GF-D8 (cell line): Measurements from ENCODE around the gene METAP1D.
"Not testable (repeated sequence)": the region's sequence is repeated elsewhere in the genome, so short reads cannot be mapped to it uniquely, and the experiment has no call there.

ENCODE experiments used
- DNase-seq: peaks from one replicate; lab custom pipeline; 2025; lab: John Stamatoyannopoulos, UW

METAP1D gene

GRCh38 chr2:171999604-172000469, at the start of gene METAP1D:
TSS of gene METAP1D (plus strand) at chr2:171999953. CDS start at chr2:171999970, 17 bp downstream.
- peak; percentile 80 for DNase-seq

GRCh38 chr2:171952276-171952675, 47.5 kb upstream of the METAP1D start:
- DNase-seq = no peak

- DNase-seq = no peak
These were observed 47.0 kb upstream of the METAP1D start for GRCh38 chr2:171952748-171953147.

GRCh38 chr2:171956135-171956825, 43.5 kb upstream of the METAP1D start:
- peak; percentile 95 for DNase-seq

- DNase-seq = peak; percentile 65
These were observed 42.7 kb upstream of the METAP1D start for GRCh38 chr2:171957061-171957460.

GRCh38 chr2:171958475-171958874, 41.3 kb upstream of the METAP1D start:
- peak; percentile 90 for DNase-seq

GRCh38 chr2:171959998-171960397, 39.8 kb upstream of the METAP1D start:
- no peak for DNase-seq

- DNase-seq = no peak
These were observed 39.2 kb upstream of the METAP1D start for GRCh38 chr2:171960570-171960969.

- DNase-seq = no peak
These were observed 36.6 kb upstream of the METAP1D start for GRCh38 chr2:171963198-171963597.

- DNase-seq = no peak
These were observed 35.4 kb upstream of the METAP1D start for GRCh38 chr2:171964308-171964707.

GRCh38 chr2:171965238-171965637, 34.5 kb upstream of the METAP1D start:
- no peak for DNase-seq

- no peak for DNase-seq
These were observed 34.1 kb upstream of the METAP1D start for GRCh38 chr2:171965661-171966060.

- no peak for DNase-seq
These were observed 33.5 kb upstream of the METAP1D start for GRCh38 chr2:171966235-171966634.

- DNase-seq = no peak
These were observed 33.1 kb upstream of the METAP1D start for GRCh38 chr2:171966688-171967087.

GRCh38 chr2:171968509-171968908, 31.2 kb upstream of the METAP1D start:
- no peak for DNase-seq

GRCh38 chr2:171972329-171972982, 27.3 kb upstream of the METAP1D start:
- no peak for DNase-seq

GRCh38 chr2:171979103-171979502, 20.6 kb upstream of the METAP1D start:
- DNase-seq = no peak

GRCh38 chr2:171983924-171984323, 15.8 kb upstream of the METAP1D start:
- not testable (repeated sequence) for DNase-seq

- no peak for DNase-seq
These were observed 14.7 kb upstream of the METAP1D start for GRCh38 chr2:171985076-171985475.

- DNase-seq = no peak
These were observed 13.0 kb upstream of the METAP1D start for GRCh38 chr2:171986778-171987177.

GRCh38 chr2:171991027-171991426, 8.7 kb upstream of the METAP1D start:
- no peak for DNase-seq

GRCh38 chr2:171995586-171995985, 4.2 kb upstream of the METAP1D start:
- DNase-seq = no peak

GRCh38 chr2:171996021-171996420, 3.7 kb upstream of the METAP1D start:
- no peak for DNase-seq
